Cardiac muscle cell (in vitro differentiated cells and primary cell): ENCODE measurements around the gene IGSF21. TPM values are rescaled to one million over a fixed set of nuclear protein-coding genes. Genes with fewer than 3 reads are reported as not detected.

Source experiments
- DNase-seq, 2 donors: peaks; one replicate each; pipeline versions ENCODE4 v3.0.0 to v3.0.0-alpha.2; 2010 to 2017; ENCODE audit warnings: low read depth in 1 of 2, low spot score in 1 of 2
- H3K27ac ChIP-seq: fragments of 200-600 bp; sonication (generic); 2 replicates; pipeline ENCODE4 v1.5.1; 2016
- H3K27me3 ChIP-seq: fragments of 200-600 bp; sonication (generic); 2 replicates; pipeline ENCODE4 v1.6.0; 2016; ENCODE audit warnings: control low read depth
- H3K36me3 ChIP-seq: fragments of 200-600 bp; sonication (generic); 2 replicates; pipeline ENCODE4 v1.5.1; 2016; ENCODE audit warnings: control low read depth
- H3K4me1 ChIP-seq: fragments of 200-600 bp; sonication (generic); 2 replicates; pipeline ENCODE4 v1.8.1; 2017; ENCODE audit warnings: low read depth, mild to moderate bottlenecking, mixed run types
- H3K4me3 ChIP-seq: fragments of 200-600 bp; sonication (generic); 2 replicates; pipeline ENCODE4 v1.5.1; 2016; ENCODE audit warnings: mild to moderate bottlenecking
- H3K9me3 ChIP-seq: fragments of 200-600 bp; sonication (generic); 2 replicates; pipeline ENCODE4 v1.5.1; 2017; ENCODE audit warnings: low read depth, mild to moderate bottlenecking, control low read depth
- CTCF ChIP-seq: IDR thresholded peaks from 2 replicates; pipeline ENCODE4 v1.5.1; 2012; ENCODE audit warnings: low read depth, mild to moderate bottlenecking, low read length
- polyA plus RNA-seq: library from polyadenylated mRNA; unstranded; fragments of >200 nt; fragmentation: Nextera tagmentation; extraction: Ambion mirVana; gene quantifications from 2 replicates; pipeline ENCODE4 v1.2.1, GENCODE V29; 2016
- total RNA-seq: library from RNA; depleted of rRNA; stranded (reverse); fragments of >200 nt; gene quantifications from 2 replicates; pipeline ENCODE4 v1.2.3, GENCODE V29; 2016

IGSF21 gene
- total and polyA plus RNA-seq, 2 experiments from 2014 or later: 0.06 TPM; not detected in 1

- Histone ChIP-seq H3K27me3 (no peaks in the 10 kb centered on the region), H3K4me1 (no peaks in the 10 kb centered on the region)
- DNase-seq: no peak
Observed at GRCh38 chr1:18327650-18328049, 220.1 kb downstream of the IGSF21 start.

GRCh38 chr1:18328803-18329202, 221.2 kb downstream of the IGSF21 start:
- DNase-seq: no peak
- H3K4me3 ChIP-seq: no peak overlapping the region
- no peaks in the 10 kb centered on the region for H3K27me3 ChIP-seq
- no peaks in the 10 kb centered on the region for H3K4me1 ChIP-seq
- TF ChIP-seq CTCF: no peak
- no peaks in the 10 kb centered on the region for H3K9me3 ChIP-seq
- no peak overlapping the region for H3K27ac ChIP-seq
- H3K36me3 ChIP-seq: no peaks in the 10 kb centered on the region

More at GRCh38 chr1:18327650-18328049, 220.1 kb downstream of the IGSF21 start:
- Histone ChIP-seq H3K27ac (no peak overlapping the region), H3K4me3 (no peak overlapping the region), H3K9me3 (no peaks in the 10 kb centered on the region), H3K36me3 (no peaks in the 10 kb centered on the region)
- TF ChIP-seq CTCF: no peak

- no peak for TF ChIP-seq CTCF
- no peak overlapping the region for H3K4me3 ChIP-seq
- H3K27me3 ChIP-seq: no peaks in the 10 kb centered on the region
- no peaks in the 10 kb centered on the region for H3K36me3 ChIP-seq
- H3K27ac ChIP-seq: no peak overlapping the region
- no peaks in the 10 kb centered on the region for H3K4me1 ChIP-seq
- DNase-seq: no peak
- no peaks in the 10 kb centered on the region for H3K9me3 ChIP-seq
Observed at GRCh38 chr1:18329469-18330253, 222.1 kb downstream of the IGSF21 start.

- no peaks in the 10 kb centered on the region for H3K27me3 ChIP-seq
- no peak overlapping the region for H3K4me3 ChIP-seq
- no peaks in the 10 kb centered on the region for H3K36me3 ChIP-seq
- H3K9me3 ChIP-seq: no peaks in the 10 kb centered on the region
- DNase-seq: no peak
- H3K27ac ChIP-seq: no peak overlapping the region
- TF ChIP-seq CTCF: no peak
- H3K4me1 ChIP-seq: no peaks in the 10 kb centered on the region
Observed at GRCh38 chr1:18332576-18332975, 225.0 kb downstream of the IGSF21 start.

GRCh38 chr1:18333220-18333619, 225.6 kb downstream of the IGSF21 start:
- Histone ChIP-seq H3K4me1 (no peaks in the 10 kb centered on the region), H3K27ac (no peak overlapping the region), H3K36me3 (no peaks in the 10 kb centered on the region), H3K4me3 (no peak overlapping the region), H3K27me3 (no peaks in the 10 kb centered on the region), H3K9me3 (no peaks in the 10 kb centered on the region)
- TF ChIP-seq CTCF: no peak
- DNase-seq: no peak
